Measurements from ENCODE around the gene PNLIPRP2. TPM values are rescaled to one million over a fixed set of nuclear protein-coding genes. Genes with fewer than 3 reads are reported as not detected.

Gene PNLIPRP2
- total RNA-seq, 4 donors from 2014 or later: not detected

GRCh38 chr10:116631871-116632295, 11.1 kb downstream of the PNLIPRP2 start:
- no peaks in the 10 kb centered on the region for H3K9me3 ChIP-seq
- no peaks in the 10 kb centered on the region for H3K36me3 ChIP-seq
- 75% methylated on average over 5 to 6 of the region's 6 CpGs for WGBS, 2 donors
- H3K27me3 ChIP-seq: peaks cover 0 to 23% (median under 1%) of the 10 kb centered on the region in 4 donors
- DNase-seq: no peak
- H3K27ac ChIP-seq: no peak overlapping the region
- TF ChIP-seq CTCF (IDR thresholded peaks at IDR 0.05): no peak
- no peak for TF ChIP-seq POLR2A (IDR thresholded peaks at IDR 0.05)
- intact Hi-C loops (cut with DNase I): no loop called here
- H3K4me3 ChIP-seq: no peak overlapping the region
- peaks cover 0 to 9% (median 3%) of the 10 kb centered on the region in 3 donors for H3K4me1 ChIP-seq

DNA sequence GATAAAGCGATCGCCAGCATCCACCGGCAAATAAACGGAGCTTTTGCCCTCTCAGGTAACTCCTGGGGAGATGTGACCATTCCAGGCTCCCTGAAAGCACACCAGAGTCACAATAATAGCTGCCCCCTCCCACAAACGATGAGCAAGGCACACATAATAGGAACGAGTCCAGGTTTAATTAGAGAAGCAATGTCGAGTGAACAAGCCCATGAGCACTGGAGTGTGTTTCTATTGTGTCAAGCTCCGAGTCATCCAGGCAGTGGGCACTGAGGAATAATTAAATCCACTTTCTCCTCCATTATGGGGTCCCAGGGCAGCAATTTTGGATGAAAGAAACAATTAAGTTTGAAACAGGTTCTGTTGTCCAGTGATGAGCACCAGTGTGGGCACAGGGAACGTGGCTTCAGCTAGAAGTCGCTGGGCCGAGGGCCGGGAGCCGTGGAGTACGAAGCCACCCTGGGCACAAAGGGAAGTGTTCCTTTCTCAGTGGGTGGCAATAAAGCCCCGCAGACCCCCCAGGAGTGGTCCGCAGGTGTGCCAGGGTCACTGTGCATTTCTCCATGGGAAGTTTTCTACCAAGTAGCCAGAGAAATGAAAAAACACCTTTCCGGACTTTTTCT, 12.0 kb downstream of the PNLIPRP2 start:
- 78 to 80% methylated on average over 15 to 17 of the region's 17 CpGs for WGBS, 2 donors
- Histone ChIP-seq H3K27me3 (peaks cover 0 to 15% (median 0%) of the 10 kb centered on the region in 4 donors), H3K9me3 (no peaks in the 10 kb centered on the region), H3K27ac (no peak overlapping the region), H3K36me3 (no peaks in the 10 kb centered on the region), H3K4me3 (no peak overlapping the region), H3K4me1 (peaks cover 0 to 1% (median 0%) of the 10 kb centered on the region in 3 donors)
- no peak for TF ChIP-seq CTCF (IDR thresholded peaks at IDR 0.05)
- TF ChIP-seq POLR2A (IDR thresholded peaks at IDR 0.05): no peak
- intact Hi-C loops (cut with DNase I): no loop called here
- DNase-seq: no peak

GRCh38 chr10:116633216-116633600, 12.5 kb downstream of the PNLIPRP2 start:
- Histone ChIP-seq H3K36me3 (no peaks in the 10 kb centered on the region), H3K27ac (no peak overlapping the region), H3K4me3 (no peak overlapping the region), H3K9me3 (no peaks in the 10 kb centered on the region), H3K4me1 (no peaks in the 10 kb centered on the region), H3K27me3 (peaks cover 0 to 11% (median 0%) of the 10 kb centered on the region in 4 donors)
- no peak for DNase-seq
- WGBS, 2 donors: 93% methylated on average over 8 of the region's 8 CpGs
- TF ChIP-seq CTCF (IDR thresholded peaks at IDR 0.05) (no peak), POLR2A (IDR thresholded peaks at IDR 0.05) (no peak)
- intact Hi-C loops (cut with DNase I): no loop called here

DNA sequence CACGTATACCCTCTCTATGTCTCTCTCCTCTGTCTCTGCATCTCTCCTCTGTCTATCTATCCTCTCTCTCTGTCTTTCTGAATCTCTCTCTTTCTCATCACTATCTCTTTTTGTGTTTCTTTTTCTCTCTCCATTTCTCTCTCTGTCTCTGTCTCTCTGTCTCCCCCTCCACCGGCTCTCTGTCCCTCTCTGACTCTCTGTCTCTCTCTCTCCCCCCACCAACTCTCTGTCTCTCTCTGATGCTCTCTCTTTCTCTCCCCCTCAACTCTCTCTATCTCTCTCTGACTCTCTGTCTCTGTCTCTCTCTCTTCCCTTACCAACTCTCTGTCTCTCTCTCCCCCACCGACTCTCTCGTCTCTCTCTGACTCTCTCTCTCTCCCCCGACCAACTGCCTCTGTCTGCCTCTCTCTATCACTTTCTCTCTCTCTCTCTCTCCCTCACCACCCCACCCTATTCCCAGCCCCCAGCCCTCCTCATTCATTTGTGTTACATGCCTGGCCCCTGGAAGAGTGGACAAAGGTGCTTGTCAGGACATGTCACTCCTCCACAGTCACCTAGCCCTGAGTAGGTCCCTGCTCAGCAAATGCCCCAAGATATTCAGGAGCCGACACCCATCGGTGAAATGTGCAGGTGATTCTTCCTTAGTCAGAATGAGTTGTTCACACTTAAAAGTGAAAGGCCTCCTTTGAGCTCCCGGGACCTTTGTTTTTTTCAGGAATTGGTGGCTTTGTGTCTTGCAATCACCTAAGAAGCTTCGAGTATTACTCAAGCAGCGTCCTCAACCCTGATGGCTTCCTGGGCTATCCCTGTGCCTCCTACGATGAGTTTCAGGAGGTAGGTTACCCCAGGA, 13.6 kb downstream of the PNLIPRP2 start:
- Histone ChIP-seq H3K27me3 (peaks cover 0 to 11% (median 0%) of the 10 kb centered on the region in 4 donors), H3K27ac (no peak overlapping the region), H3K4me3 (no peak overlapping the region), H3K9me3 (no peaks in the 10 kb centered on the region), H3K36me3 (no peaks in the 10 kb centered on the region), H3K4me1 (no peaks in the 10 kb centered on the region)
- TF ChIP-seq POLR2A (IDR thresholded peaks at IDR 0.05) (no peak), CTCF (IDR thresholded peaks at IDR 0.05) (no peak)
- WGBS, 2 donors: 49 to 65% methylated on average over 7 to 11 of the region's 11 CpGs
- no peak for DNase-seq
- intact Hi-C loops (cut with DNase I): no loop called here

GRCh38 chr10:116636385-116636784, 15.6 kb downstream of the PNLIPRP2 start:
- no peak for DNase-seq
- Histone ChIP-seq H3K36me3 (no peaks in the 10 kb centered on the region), H3K27ac (no peak overlapping the region), H3K4me1 (no peaks in the 10 kb centered on the region), H3K4me3 (no peak overlapping the region), H3K9me3 (peaks cover 0 to 6% (median 0%) of the 10 kb centered on the region in 3 donors), H3K27me3 (peaks cover 0 to 6% (median 0%) of the 10 kb centered on the region in 4 donors)
- TF ChIP-seq CTCF (IDR thresholded peaks at IDR 0.05): no peak
- no peak for TF ChIP-seq POLR2A (IDR thresholded peaks at IDR 0.05)
- intact Hi-C loops (cut with DNase I): no loop called here

All from esophagus squamous epithelium (tissue), 5 donors.